Heart right ventricle (tissue), 16 donors: ENCODE data around the gene GMEB1. TPM values are rescaled to one million over a fixed set of nuclear protein-coding genes. Genes with fewer than 3 reads are reported as not detected.

Source experiments
- ATAC-seq, 8 donors: fragments of 200-7000 bp; cut with Tn5 transposase; one replicate each; pipeline ENCODE4 v1.9.1; 2020; ENCODE audit warnings: mild to moderate bottlenecking in 8 of 8, moderate library complexity in 8 of 8, moderate number of reproducible peaks in 1 of 8
- DNase-seq, 2 donors: peaks; one replicate each; pipeline ENCODE4 v3.0.0-alpha.2; 2020
- H3K27ac ChIP-seq, 10 donors: fragments of 200-600 bp; sonication (generic) in 2 of 10; one replicate each; pipeline versions ENCODE4 v1.5.0 to v1.8.0; 2020 to 2022; ENCODE audit warnings: mild to moderate bottlenecking in 3 of 10
- H3K27me3 ChIP-seq, 7 donors: fragments of 200-600 bp; one replicate each; pipeline ENCODE4 v1.8.0; 2021 to 2022; ENCODE audit warnings: mild to moderate bottlenecking in 2 of 7
- H3K36me3 ChIP-seq, 9 donors: fragments of 200-600 bp; sonication (generic) in 1 of 9; one replicate each; pipeline versions ENCODE4 v1.5.0 to v1.8.0; 2020 to 2022; ENCODE audit warnings: mild to moderate bottlenecking in 2 of 9
- H3K4me1 ChIP-seq, 9 donors: fragments of 200-600 bp; sonication (generic) in 1 of 9; one replicate each; pipeline versions ENCODE4 v1.5.0 to v1.8.0; 2020 to 2022; ENCODE audit warnings: mild to moderate bottlenecking in 4 of 9
- H3K4me3 ChIP-seq, 10 donors: fragments of 200-600 bp; sonication (generic) in 2 of 10; one replicate each; pipeline versions ENCODE4 v1.5.0 to v1.8.0; 2020 to 2022; ENCODE audit warnings: mild to moderate bottlenecking in 7 of 10, moderate library complexity in 2 of 10
- H3K9me3 ChIP-seq, 11 donors: fragments of 200-600 bp in 10 of 11; sonication (generic) in 2 of 11; one replicate each; pipeline versions ENCODE4 v1.5.0 to v1.8.0; 2013 to 2022; ENCODE audit warnings: mild to moderate bottlenecking in 2 of 11, control low read depth in 1 of 11, moderate library complexity in 1 of 11
- CTCF ChIP-seq, 9 donors: fragments of 200-600 bp; sonication (generic) in 2 of 9; IDR thresholded peaks; one replicate each; pipeline versions ENCODE4 v1.5.0 to v1.8.0; 2021 to 2022; ENCODE audit warnings: antibody characterized with exemption in 9 of 9, mild to moderate bottlenecking in 5 of 9, moderate library complexity in 1 of 9
- WGBS, 2 donors: extraction: QIAGEN DNeasy Blood & Tissue Kit; methylation state at CpG; one replicate each; pipeline ENCODE4 v1.1.7; 2013; ENCODE audit warnings: inconsistent platforms in 1 of 2; 5-methylcytosine and 5-hydroxymethylcytosine counted together
- intact Hi-C, 10 donors: fragments of 100-400 bp; cut with DNase I; formaldehyde crosslinking; loops; one replicate each; pipeline versions ENCODE4 v1.11.1 to v1.14.2; 2022
- polyA plus RNA-seq, 2 donors: library from polyadenylated mRNA; stranded (reverse); fragments of 200-250 nt; gene quantifications; one replicate each; pipeline ENCODE4 v1.2.3, GENCODE V29; 2013
- total RNA-seq, 10 donors: library from RNA; stranded (reverse); fragmentation: NEBNext Ultra II Directional in 3 of 10; extraction: Animal tissue kit (Norgen Biotek cat#: 25700) in 3 of 10; gene quantifications; one replicate each; pipeline versions ENCODE4 v1.2.1 to v1.2.4, GENCODE V29; 2021 to 2023
- donor health status: Arrhythmogenic right ventricular cardiomyopathy.
- donor health status: ischemic (EF 13 %, LVEDD 7.1; RV severe dilation, severe dysfunction).
- donor health status: healthy with polysubstance abuse.
- donor health status: DM: no; HTN: yes; CAD: no.
- donor health status: DM: no; HTN: no; CAD: no.
- donor health status: ischemic (EF 25% LVEDD 6.9; RV normal size, moderate dysfunction).
- donor health status: ischemic (EF 25% LVEDD 5.7; RV mildly dilated, moderate dysfunction).
- donor health status: healthy.
- donor health status: DM: yes; HTN: yes; CAD: no.
- donor health status: Ischemic cardiomyopathy.
- donor health status: ischemic (EF 35%, LVEDD 5.7; RV mildly dilated, moderate dysfunction).
- donor health status: nonischemic (EF 11% LVEDD 7.7; RV severe dilation, severe dysfunction).
- donor health status: DM: yes; HTN: yes; CAD: no.
- donor health status: PGD.
- donor health status: ischemic (EF 29% LVEDD 5.4; RV normal size, mild dysfunction).
- donor health status: nonischemic (EF 23%, LVEDD 6.1; RV moderate dilation, normal function).

GMEB1 gene
- total and polyA plus RNA-seq, 12 donors, result 2.0 to 7.4 (median 6.3) TPM

- H3K9me3 ChIP-seq, result no peaks in the 10 kb centered on the region
- no peaks in the 10 kb centered on the region for H3K27me3 ChIP-seq
- TF ChIP-seq CTCF (IDR thresholded peaks at IDR 0.05), result no peak
- WGBS, 2 donors, result 85 to 96% methylated on average over 1 of the region's 1 CpG
- no peak overlapping the region for H3K27ac ChIP-seq
- H3K4me3 ChIP-seq, result no peak overlapping the region
- DNase-seq, result no peak
- intact Hi-C loops, result loop anchor here in 7 of 10 donors (5.0 to 10.0 kb wide), 7 partner anchors 97 to 542 kb away; partner anchors contain the start of genes YTHDF2 (in 2 of the 7) and SRSF4 (in 1 of the 7)
- no peak for ATAC-seq
- no peaks in the 10 kb centered on the region for H3K36me3 ChIP-seq
- peaks cover 0 to 36% (median 28%) of the 10 kb centered on the region in 9 donors for H3K4me1 ChIP-seq
Measured at GRCh38 chr1:28640766-28641165, 27.8 kb upstream of the GMEB1 start.

GRCh38 chr1:28642056-28642846 is 26.3 kb upstream of the GMEB1 start:
- ATAC-seq, result peak; percentile 6 to 40 (median 26)
- peak overlapping the region in 9 of 10 donors; percentile 86 to 95 (median 91) for H3K27ac ChIP-seq
- no peaks in the 10 kb centered on the region for H3K9me3 ChIP-seq
- intact Hi-C loops, result loop anchor here in 8 of 10 donors (2.0 to 10.0 kb wide), 9 partner anchors 27 to 540 kb away; partner anchors contain the start of genes YTHDF2 (in 3 of the 8), GMEB1 (in 2 of the 8) and SRSF4 (in 1 of the 8)
- H3K4me3 ChIP-seq, result peak overlapping the region; percentile 44 to 98 (median 80)
- H3K36me3 ChIP-seq, result no peaks in the 10 kb centered on the region
- peaks cover 0 to 37% (median 29%) of the 10 kb centered on the region in 9 donors for H3K4me1 ChIP-seq
- WGBS, 2 donors, result 0 to 1% methylated on average over 26 of the region's 26 CpGs
- no peak for TF ChIP-seq CTCF (IDR thresholded peaks at IDR 0.05)
- no peaks in the 10 kb centered on the region for H3K27me3 ChIP-seq
- DNase-seq, result no peak

GRCh38 chr1:28642847-28643635 is 25.5 kb upstream of the GMEB1 start, which contains the start of gene TAF12:
Gene TAF12 (minus strand): TSS chr1:28643067. CDS start chr1:28622081, 20,986 bp downstream.
- 1% methylated on average over 49 of the region's 49 CpGs for WGBS, 2 donors
- intact Hi-C loops, result loop anchor here in 8 of 10 donors (1.0 to 10.0 kb wide), 10 partner anchors 26 to 539 kb away; partner anchors contain the start of genes YTHDF2 (in 4 of the 8), GMEB1 (in 2 of the 8) and SRSF4 (in 1 of the 8)

More at GRCh38 chr1:28642847-28643635, 25.5 kb upstream of the GMEB1 start, which contains the start of gene TAF12:
- H3K27me3 ChIP-seq, result no peaks in the 10 kb centered on the region
- H3K4me1 ChIP-seq, result peaks cover 8 to 45% (median 37%) of the 10 kb centered on the region in 9 donors
- peak; percentile 95 to 97 (median 96) for ATAC-seq
- peak; percentile 90 to 92 for DNase-seq
- H3K4me3 ChIP-seq, result peak within 1 kb of the TSS; percentile 44 to 98 (median 80)
- no peaks in the 10 kb centered on the region for H3K9me3 ChIP-seq
- peak in 7 of 9 donors; percentile 29 to 62 (median 54) for TF ChIP-seq CTCF (IDR thresholded peaks at IDR 0.05)
- H3K36me3 ChIP-seq, result no peaks in the 10 kb centered on the region
- peak within 1 kb of the TSS; percentile 38 to 95 (median 90) for H3K27ac ChIP-seq
